ENCODE results near the gene GRIN1.

The GRIN1 gene

DNA sequence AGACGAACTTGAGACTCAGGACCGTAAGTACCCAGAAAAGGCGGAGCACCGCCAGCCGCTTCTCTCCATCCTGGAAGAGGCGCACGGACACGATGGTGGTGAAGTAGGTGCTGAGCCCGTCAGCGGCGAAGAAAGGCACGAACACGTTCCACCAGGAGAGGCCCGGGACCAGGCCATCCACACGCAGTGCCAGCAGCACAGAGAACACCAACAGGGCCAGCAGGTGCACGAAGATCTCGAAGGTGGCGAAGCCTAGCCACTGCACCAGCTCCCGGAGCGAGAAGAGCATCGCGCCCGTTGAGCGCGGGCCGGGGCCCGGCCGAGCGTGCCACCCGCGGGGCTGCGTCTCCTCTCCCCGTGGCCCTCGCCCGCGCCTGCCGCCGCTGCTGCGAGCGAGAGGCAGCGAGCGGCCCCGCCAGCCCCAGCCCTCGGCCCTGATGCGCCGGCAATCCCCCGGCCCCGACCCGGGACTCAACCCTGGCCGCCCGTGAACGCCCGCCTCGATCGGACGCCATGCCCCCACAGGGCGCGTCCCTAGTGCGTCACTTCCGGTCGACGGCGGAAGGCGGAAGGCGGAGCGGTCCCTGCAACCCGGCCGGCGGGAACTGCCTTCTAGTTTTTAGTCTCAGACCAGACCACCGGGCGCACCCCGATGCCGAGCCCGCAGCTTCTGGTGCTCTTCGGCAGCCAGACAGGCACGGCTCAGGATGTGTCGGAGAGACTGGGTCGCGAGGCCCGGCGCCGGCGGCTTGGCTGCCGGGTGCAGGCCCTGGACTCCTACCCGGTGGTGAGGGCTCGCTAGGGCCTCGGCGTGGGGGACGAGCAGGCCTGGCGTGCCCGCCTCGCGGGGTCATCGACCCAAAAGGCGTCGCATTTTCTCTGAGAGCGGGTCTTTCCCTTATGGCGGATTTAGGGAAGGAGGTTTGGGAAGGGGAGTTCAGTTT lies 66.4 kb downstream of the GRIN1 start, which contains the start of the genes NDOR1 and TMEM203:
Gene NDOR1 (plus strand): TSS at position 575 of the 944 bp plus-strand sequence. CDS start 78 bp downstream, at position 653.
Gene TMEM203 (minus strand): TSS at position 523 of the 944 bp plus-strand sequence. CDS start 234 bp downstream, at position 289.
- TF ChIP-seq, protein P1, sequence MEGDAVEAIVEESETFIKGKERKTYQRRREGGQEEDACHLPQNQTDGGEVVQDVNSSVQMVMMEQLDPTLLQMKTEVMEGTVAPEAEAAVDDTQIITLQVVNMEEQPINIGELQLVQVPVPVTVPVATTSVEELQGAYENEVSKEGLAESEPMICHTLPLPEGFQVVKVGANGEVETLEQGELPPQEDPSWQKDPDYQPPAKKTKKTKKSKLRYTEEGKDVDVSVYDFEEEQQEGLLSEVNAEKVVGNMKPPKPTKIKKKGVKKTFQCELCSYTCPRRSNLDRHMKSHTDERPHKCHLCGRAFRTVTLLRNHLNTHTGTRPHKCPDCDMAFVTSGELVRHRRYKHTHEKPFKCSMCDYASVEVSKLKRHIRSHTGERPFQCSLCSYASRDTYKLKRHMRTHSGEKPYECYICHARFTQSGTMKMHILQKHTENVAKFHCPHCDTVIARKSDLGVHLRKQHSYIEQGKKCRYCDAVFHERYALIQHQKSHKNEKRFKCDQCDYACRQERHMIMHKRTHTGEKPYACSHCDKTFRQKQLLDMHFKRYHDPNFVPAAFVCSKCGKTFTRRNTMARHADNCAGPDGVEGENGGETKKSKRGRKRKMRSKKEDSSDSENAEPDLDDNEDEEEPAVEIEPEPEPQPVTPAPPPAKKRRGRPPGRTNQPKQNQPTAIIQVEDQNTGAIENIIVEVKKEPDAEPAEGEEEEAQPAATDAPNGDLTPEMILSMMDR (IDR thresholded peaks at IDR 0.05; ENCODE audit: extremely low read depth, insufficient read depth, missing control alignments), result no peak
- in situ Hi-C loops (cut with MboI; ENCODE audit: low pct_unique_long_range_greater_than_20kb, low sequenced_read_pairs, unreplicated experiment), result no loop called here

DNA sequence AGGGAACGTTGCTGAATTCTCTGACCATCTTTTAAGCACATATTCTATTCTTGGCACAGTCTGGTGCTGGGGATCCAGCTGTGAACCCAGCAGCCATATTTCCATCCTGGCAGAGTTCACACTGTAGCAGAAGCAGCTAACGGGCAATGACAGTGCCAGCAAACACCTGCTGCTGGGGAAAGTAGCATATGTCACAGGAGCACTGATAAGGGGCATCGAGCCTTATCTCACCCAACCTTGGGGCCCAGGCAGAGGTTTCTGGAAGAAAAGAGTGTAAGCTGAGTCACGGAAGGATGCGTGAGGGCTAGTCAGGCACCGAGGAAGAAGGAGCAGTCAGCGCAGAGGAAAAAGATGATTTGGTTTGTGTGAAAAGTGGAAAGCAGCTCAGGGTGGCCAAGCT lies 67.6 kb downstream of the GRIN1 start:
- TF ChIP-seq, protein P1 (IDR thresholded peaks at IDR 0.05; ENCODE audit: extremely low read depth, insufficient read depth, missing control alignments), result no peak
- in situ Hi-C loops (cut with MboI; ENCODE audit: low pct_unique_long_range_greater_than_20kb, low sequenced_read_pairs, unreplicated experiment), result no loop called here
- no peak for DNase-seq (ENCODE audit: low spot score)

More for the DNA sequence above, 66.4 kb downstream of the GRIN1 start, which contains the start of the genes NDOR1 and TMEM203:
- peak; percentile 98 for DNase-seq (ENCODE audit: low spot score)

DNA sequence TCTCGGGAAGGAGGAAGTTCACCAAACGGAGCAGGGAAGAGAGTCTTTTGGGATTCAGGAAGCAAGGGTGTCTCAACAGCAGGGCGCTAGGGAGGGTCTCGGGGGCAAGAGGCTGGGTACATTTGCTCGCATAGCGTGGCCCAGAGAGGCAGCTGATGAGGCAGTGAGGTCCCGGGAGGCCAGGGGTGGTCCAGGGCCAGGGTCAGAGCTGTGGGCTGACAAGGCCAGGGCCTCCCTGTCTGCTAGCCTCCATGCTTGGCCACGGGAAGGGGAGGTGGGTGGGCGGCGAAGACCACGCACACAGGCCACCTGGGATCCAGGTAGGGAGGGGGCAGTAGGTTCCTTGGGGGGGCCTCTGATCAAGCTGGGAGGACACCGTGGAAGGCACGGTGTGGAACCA lies 72.6 kb downstream of the GRIN1 start:
- no peak for DNase-seq (ENCODE audit: low spot score)
- TF ChIP-seq, protein P1 (IDR thresholded peaks at IDR 0.05; ENCODE audit: extremely low read depth, insufficient read depth, missing control alignments), result no peak
- in situ Hi-C loops (cut with MboI; ENCODE audit: low pct_unique_long_range_greater_than_20kb, low sequenced_read_pairs, unreplicated experiment), result no loop called here

DNA sequence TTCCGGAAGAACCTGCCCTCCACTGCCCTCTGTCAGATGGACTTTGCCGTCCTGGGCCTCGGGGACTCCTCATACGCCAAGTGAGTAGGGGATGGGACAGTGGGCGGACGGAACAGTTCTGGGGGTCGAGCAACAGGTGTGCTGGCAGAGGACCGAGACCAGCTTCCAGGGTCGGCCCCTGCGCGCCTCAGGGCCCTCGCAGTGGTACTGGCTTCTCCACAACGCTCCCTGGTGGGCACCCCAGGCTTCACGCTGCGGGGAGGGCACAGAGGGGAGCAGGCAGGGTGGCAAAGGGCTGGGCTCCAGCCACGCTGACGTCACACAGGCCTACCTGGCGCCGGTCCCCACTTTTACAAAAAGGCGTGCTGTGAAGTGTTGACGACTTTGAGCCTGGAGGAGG lies 73.6 kb downstream of the GRIN1 start:
- TF ChIP-seq, protein P1 (IDR thresholded peaks at IDR 0.05; ENCODE audit: extremely low read depth, insufficient read depth, missing control alignments), result no peak
- in situ Hi-C loops (cut with MboI; ENCODE audit: low pct_unique_long_range_greater_than_20kb, low sequenced_read_pairs, unreplicated experiment), result no loop called here
- no peak for DNase-seq (ENCODE audit: low spot score)

DNA sequence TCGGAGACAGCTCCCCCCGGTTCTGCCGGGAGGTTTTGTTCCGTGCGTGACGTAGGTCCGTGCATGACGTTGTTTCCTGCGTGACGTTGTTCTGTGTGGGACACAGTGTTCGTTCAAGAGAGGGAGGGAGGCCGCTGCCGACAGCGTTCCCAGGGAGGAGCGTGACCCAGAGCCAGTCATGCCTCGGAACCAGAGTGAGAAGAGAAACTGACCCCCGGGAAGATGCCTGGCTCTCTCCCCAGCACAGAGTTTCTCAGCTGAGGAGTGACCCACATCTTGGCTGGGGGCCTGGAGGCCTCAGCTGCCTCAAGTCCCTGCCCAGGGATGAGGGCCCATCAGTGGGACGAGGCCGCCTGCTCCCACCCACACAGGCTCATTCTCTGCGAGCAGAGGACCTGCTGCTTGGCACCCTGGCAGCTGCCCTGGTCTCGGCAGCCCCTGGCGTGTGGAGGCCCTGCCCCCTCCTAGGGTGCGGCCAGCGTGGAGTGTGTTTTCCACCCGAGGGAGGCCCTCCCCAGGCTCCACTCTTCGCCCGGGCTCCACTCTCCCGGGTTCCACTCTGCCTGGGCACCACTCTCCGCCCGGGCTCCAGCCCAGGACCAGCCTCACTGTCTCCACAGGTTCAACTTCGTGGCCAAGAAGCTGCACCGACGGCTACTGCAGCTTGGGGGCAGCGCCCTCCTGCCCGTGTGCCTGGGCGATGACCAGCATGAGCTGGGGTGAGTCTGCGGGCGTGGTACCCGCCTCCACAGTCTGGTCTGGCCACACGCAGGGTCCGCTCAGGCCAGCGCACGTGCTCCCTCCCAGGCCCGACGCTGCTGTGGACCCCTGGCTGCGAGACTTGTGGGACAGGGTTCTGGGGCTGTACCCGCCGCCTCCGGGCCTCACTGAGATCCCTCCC lies 74.5 kb downstream of the GRIN1 start:
- TF ChIP-seq, protein P1 (IDR thresholded peaks at IDR 0.05; ENCODE audit: extremely low read depth, insufficient read depth, missing control alignments), result peak; percentile 34
- in situ Hi-C loops (cut with MboI; ENCODE audit: low pct_unique_long_range_greater_than_20kb, low sequenced_read_pairs, unreplicated experiment), result no loop called here
- DNase-seq (ENCODE audit: low spot score), result no peak

DNA sequence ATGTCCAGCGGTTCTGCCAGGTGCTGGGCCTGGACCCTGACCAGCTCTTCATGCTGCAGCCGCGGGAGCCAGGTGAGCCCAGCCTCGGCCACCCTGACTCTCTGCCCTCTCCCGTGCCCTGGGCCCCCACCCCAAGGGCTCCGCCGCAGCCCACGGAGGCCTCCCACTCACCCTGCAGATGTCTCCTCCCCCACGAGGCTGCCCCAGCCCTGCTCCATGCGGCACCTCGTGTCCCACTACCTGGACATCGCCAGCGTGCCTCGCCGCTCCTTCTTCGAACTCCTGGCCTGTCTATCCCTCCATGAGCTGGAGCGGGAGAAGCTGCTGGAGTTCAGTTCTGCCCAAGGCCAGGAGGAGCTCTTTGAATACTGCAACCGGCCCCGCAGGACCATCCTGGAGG lies 75.7 kb downstream of the GRIN1 start:
- in situ Hi-C loops (cut with MboI; ENCODE audit: low pct_unique_long_range_greater_than_20kb, low sequenced_read_pairs, unreplicated experiment), result no loop called here
- TF ChIP-seq, protein P1 (IDR thresholded peaks at IDR 0.05; ENCODE audit: extremely low read depth, insufficient read depth, missing control alignments), result no peak
- DNase-seq (ENCODE audit: low spot score), result no peak

Data from GM13977 (cell line).